ENCODE measurements around the gene FHL2. TPM values are rescaled to one million over a fixed set of nuclear protein-coding genes. Genes with fewer than 3 reads are reported as not detected.

FHL2 gene
- total RNA-seq, 2 donors from 2014 or later = 11.1 to 11.4 TPM

- DNase-seq = no peak
- Histone ChIP-seq H3K27me3 (ENCODE audit: control insufficient read depth, insufficient read depth, low read length, poor library complexity, severe bottlenecking) (peaks cover 13% of the 10 kb centered on the region), H3K27ac (ENCODE audit: low read depth, low read length) (no peak overlapping the region), H3K9me3 (ENCODE audit: control insufficient read depth, low read length) (no peaks in the 10 kb centered on the region), H3K4me3 (ENCODE audit: low read length) (peak overlapping the region; percentile 93), H3K9ac (ENCODE audit: extremely low read depth, low read length, poor library complexity, severe bottlenecking) (peak overlapping the region; percentile 81), H3K4me1 (ENCODE audit: control insufficient read depth, insufficient read depth, low read length) (no peaks in the 10 kb centered on the region), H3K36me3 (ENCODE audit: control insufficient read depth, insufficient read depth, low read length) (peaks cover 4% of the 10 kb centered on the region)
- Mint-ChIP-seq H3K27ac (peak overlapping the region; percentile 76), H3K4me1 (no peaks in the 10 kb centered on the region), H3K27me3 (ENCODE audit: insufficient read depth) (peaks cover 26% of the 10 kb centered on the region), H3K36me3 (ENCODE audit: low read depth) (peaks cover 4% of the 10 kb centered on the region), H3K4me3 (peak overlapping the region; percentile 73), H3K9me3 (peaks cover 3% of the 10 kb centered on the region)
- TF ChIP-seq CTCF (conservative IDR thresholded peaks at IDR 0.05) = no peak
- 25 to 33% methylated on average over 4 to 6 of the region's 6 CpGs for WGBS, 2 experiments (ENCODE audit: insufficient coverage in 1 of 2, insufficient read length in 1 of 2)
These were observed 907 bp downstream of the FHL2 start for GRCh38 chr2:105397953-105398335.

- Histone ChIP-seq H3K4me1 (ENCODE audit: control insufficient read depth, insufficient read depth, low read length) (no peaks in the 10 kb centered on the region), H3K9ac (ENCODE audit: extremely low read depth, low read length, poor library complexity, severe bottlenecking) (no peak overlapping the region), H3K9me3 (ENCODE audit: control insufficient read depth, low read length) (no peaks in the 10 kb centered on the region), H3K27ac (ENCODE audit: low read depth, low read length) (no peak overlapping the region), H3K27me3 (ENCODE audit: control insufficient read depth, insufficient read depth, low read length, poor library complexity, severe bottlenecking) (peaks cover 13% of the 10 kb centered on the region), H3K4me3 (ENCODE audit: low read length) (peak overlapping the region; percentile 93), H3K36me3 (ENCODE audit: control insufficient read depth, insufficient read depth, low read length) (peaks cover 4% of the 10 kb centered on the region)
- peaks cover 26% of the 10 kb centered on the region for H3K27me3 Mint-ChIP-seq (ENCODE audit: insufficient read depth)
- H3K9me3 Mint-ChIP-seq = peaks cover 3% of the 10 kb centered on the region
- no peaks in the 10 kb centered on the region for H3K4me1 Mint-ChIP-seq
- H3K4me3 Mint-ChIP-seq = peak overlapping the region; percentile 73
- H3K27ac Mint-ChIP-seq = no peak overlapping the region
- 88% methylated on average over 11 to 13 of the region's 13 CpGs for WGBS, 2 experiments (ENCODE audit: insufficient coverage in 1 of 2, insufficient read length in 1 of 2)
- no peak for TF ChIP-seq CTCF (conservative IDR thresholded peaks at IDR 0.05)
- no peak for DNase-seq
- peaks cover 4% of the 10 kb centered on the region for H3K36me3 Mint-ChIP-seq (ENCODE audit: low read depth)
These were observed 1.7 kb downstream of the FHL2 start for GRCh38 chr2:105397025-105397722.

- DNase-seq = no peak
- peaks cover 4% of the 10 kb centered on the region for H3K36me3 Mint-ChIP-seq (ENCODE audit: low read depth)
- Histone ChIP-seq H3K27me3 (ENCODE audit: control insufficient read depth, insufficient read depth, low read length, poor library complexity, severe bottlenecking) (peaks cover 13% of the 10 kb centered on the region), H3K9me3 (ENCODE audit: control insufficient read depth, low read length) (no peaks in the 10 kb centered on the region), H3K4me1 (ENCODE audit: control insufficient read depth, insufficient read depth, low read length) (no peaks in the 10 kb centered on the region), H3K36me3 (ENCODE audit: control insufficient read depth, insufficient read depth, low read length) (peaks cover 4% of the 10 kb centered on the region), H3K4me3 (ENCODE audit: low read length) (no peak overlapping the region), H3K9ac (ENCODE audit: extremely low read depth, low read length, poor library complexity, severe bottlenecking) (no peak overlapping the region), H3K27ac (ENCODE audit: low read depth, low read length) (no peak overlapping the region)
- H3K27ac Mint-ChIP-seq = no peak overlapping the region
- H3K4me3 Mint-ChIP-seq = no peak overlapping the region
- H3K4me1 Mint-ChIP-seq = no peaks in the 10 kb centered on the region
- TF ChIP-seq CTCF (conservative IDR thresholded peaks at IDR 0.05) = no peak
- peaks cover 24% of the 10 kb centered on the region for H3K27me3 Mint-ChIP-seq (ENCODE audit: insufficient read depth)
- WGBS, 2 experiments (ENCODE audit: insufficient coverage in 1 of 2, insufficient read length in 1 of 2) = 91 to 93% methylated on average over 10 to 12 of the region's 12 CpGs
- peaks cover 3% of the 10 kb centered on the region for H3K9me3 Mint-ChIP-seq
These were observed 2.4 kb downstream of the FHL2 start for GRCh38 chr2:105396254-105397024.
